Stimulated activated CD4-positive, alpha-beta T cell treated with anti-CD3 and anti-CD28 coated beads, Interleukin-4, amount 100 ng/mL, for 24 hours (primary cell): Measurements from ENCODE around the gene RNF123.
"Not testable (repeated sequence)": the region's sequence is repeated elsewhere in the genome, so short reads cannot be mapped to it uniquely, and the experiment has no call there.

Source experiments
- DNase-seq: peaks from one replicate; pipeline ENCODE4 v3.0.0-alpha.2; 2020

RNF123 gene

GRCh38 chr3:49683162-49683561 is 6.2 kb upstream of the RNF123 start:
- no peak for DNase-seq

GRCh38 chr3:49684453-49684852 is 4.9 kb upstream of the RNF123 start:
- not testable (repeated sequence) for DNase-seq

- DNase-seq, result not testable (repeated sequence)
Observed at GRCh38 chr3:49685103-49685502, 4.3 kb upstream of the RNF123 start.

GRCh38 chr3:49685846-49686245 is 3.5 kb upstream of the RNF123 start:
- DNase-seq, result not testable (repeated sequence)

DNA sequence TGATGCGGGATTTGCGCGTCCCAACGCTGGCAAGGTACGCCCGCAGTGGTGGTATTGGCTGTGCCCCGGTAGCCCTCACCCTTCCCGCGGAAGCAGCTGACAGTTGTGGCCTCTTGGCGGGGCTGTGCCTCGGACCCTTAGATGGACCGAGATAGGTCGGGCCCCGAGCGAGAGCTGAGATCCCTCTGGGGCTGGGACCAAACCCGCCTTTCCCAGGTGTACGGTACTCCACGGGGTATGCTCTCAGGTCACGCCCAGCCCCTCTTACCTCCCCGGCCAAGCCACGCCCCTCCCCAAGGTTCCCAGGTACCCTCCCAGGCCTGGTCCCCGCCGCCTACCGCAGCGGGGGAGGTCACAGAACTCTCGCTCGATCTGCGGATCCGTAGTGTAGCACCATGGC is 3.0 kb upstream of the RNF123 start:
- peak; percentile 28 for DNase-seq

GRCh38 chr3:49686769-49687423 is 2.5 kb upstream of the RNF123 start:
- peak; percentile 41 for DNase-seq

DNA sequence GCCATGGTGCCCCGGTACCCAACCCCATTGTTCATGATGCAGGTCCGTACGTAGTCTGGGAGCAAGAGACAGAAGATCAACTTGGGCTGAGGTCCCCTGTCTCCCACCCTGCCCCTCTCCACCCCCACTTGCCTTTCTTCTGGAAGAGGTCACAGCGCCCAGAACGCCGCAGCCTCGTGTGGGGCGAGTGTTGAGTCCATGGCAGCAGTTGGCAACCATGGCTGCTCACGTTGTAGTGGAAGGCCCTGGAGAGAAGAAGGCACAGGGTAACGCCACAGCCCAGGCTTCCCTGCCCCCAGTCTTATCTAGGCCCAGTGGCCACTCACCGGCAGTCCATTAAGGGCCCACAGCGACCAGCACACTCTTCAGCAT is 1.9 kb upstream of the RNF123 start:
- not testable (repeated sequence) for DNase-seq

DNA sequence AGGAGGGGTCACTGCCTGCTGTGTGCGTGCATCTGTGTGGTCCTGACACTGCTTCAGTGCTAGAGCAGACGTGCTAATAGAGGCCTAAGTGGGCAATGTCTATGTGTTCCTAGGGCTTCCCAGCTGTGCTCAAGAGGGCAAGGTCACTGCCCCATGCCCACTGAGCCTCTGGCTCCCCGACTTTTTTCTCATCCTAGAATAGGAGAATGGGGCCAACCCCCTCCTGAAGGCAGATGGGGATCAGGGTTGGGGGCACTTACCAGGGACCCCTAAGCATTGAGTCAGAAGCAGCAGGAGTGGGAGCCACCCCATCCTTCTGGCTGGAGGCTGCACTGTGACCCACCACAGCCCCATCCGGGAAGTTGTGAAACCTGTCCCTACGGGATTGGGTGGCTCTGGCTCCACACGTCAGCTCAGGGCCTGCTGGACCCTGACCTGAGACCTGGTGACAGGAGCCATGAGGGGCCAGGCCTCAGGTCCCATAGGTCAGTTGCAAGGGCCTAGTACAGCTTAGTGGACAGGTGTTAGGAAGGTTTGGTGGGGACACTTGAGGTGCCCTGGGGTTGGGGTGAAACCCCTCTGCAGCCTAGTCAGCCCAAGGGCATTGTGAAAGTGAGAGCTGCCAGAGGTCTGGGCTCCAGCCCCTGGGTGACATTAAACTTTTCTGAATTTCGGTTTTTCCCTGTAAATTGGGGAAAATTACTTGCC is 865 bp upstream of the RNF123 start:
- not testable (repeated sequence) for DNase-seq

DNA sequence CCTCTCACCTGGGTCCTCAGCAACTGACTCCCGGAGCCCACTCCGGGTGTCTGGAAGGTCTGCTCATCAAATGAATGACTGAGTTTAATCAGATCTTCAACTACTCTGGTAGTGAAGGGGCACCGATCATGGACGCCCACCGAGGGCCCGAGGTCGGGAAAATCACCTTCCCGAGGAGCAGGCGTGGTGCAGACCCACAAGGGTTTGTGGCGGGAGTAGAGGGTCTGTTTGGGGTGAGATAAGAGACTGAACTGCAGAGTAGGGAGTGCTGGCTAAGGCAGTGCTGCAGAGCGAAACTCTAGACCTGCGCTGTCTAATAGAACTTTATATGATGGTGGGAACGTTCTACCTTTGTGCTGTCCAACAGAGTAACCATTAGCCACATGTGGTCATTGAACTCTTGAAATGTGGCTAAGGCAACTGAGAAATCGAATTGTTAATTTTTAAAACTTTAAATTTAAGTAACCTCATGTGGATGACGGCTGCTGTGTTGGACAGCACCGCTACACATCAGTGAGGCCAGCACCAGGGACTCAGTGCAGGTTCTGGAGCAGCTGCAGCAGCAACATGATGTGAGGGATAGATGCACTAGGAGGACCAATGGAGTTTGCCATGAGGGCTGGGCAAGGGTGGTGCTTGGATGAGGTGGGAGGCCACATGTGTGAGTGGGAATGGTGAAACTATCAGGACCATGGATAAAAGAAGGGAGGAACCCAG is 709 bp downstream of the RNF123 start:
- DNase-seq, result not testable (repeated sequence)

- not testable (repeated sequence) for DNase-seq
Observed at GRCh38 chr3:49690856-49691255, 1.5 kb downstream of the RNF123 start.

- not testable (repeated sequence) for DNase-seq
Observed at GRCh38 chr3:49691481-49691880, 2.1 kb downstream of the RNF123 start.

- not testable (repeated sequence) for DNase-seq
Observed at GRCh38 chr3:49694409-49695070, 5.2 kb downstream of the RNF123 start.

DNA sequence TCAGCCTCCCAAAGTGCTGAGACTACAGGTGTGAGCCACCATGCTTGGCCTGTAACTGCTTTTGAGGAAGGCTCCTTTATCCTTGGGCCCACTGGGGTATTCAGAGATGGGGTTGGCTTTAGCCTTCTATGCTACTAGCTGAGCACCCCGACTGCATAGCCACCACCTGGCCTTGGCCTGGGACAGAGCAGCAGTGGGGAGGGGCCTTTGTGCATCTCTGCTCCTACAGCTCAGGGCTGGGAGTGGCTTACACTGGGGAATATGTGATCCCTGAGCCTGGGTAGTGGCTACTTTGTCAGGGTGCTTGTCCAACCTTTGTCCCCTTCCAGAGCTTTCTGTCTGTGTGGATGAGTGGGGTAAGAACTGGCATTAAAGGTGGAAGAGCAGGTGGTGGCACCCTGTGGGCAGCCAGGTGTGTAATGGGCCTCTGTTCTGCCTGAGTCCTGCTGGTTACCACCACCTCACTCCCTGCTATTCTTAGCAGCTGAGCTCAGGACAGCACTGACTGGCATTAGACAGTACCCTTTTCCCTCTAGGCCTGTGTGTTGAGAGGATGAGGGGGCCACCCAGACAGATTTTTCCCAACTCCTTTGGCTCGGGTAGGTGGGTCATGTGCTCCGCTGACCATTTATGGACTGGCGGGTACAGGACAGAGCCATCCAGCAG is 6.1 kb downstream of the RNF123 start:
- not testable (repeated sequence) for DNase-seq

- no peak for DNase-seq
Observed at GRCh38 chr3:49699281-49699979, 10.1 kb downstream of the RNF123 start.

DNA sequence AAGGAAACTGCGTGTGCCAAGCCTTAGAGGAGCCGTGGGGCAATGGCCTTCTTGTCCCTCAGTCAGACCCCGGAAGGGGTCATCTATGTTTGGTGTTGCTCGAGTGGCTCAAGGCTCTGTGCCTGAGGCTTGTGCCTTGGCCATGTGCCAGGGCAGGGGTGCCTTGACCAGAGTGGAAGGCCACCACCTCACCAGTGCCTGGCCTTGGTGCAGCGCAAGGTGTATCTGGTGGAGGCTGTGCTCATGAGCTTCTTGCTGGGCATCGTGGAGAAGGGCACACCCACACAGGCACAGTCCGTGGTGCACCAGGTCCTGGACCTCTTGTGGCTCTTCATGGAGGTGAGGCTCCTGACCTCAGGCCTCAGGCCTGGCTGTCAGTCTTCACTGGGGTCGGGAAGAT is 10.7 kb downstream of the RNF123 start:
- no peak for DNase-seq

GRCh38 chr3:49700453-49701128 is 11.2 kb downstream of the RNF123 start:
- no peak for DNase-seq

- DNase-seq, result no peak
Observed at GRCh38 chr3:49701388-49702077, 12.2 kb downstream of the RNF123 start.

DNA sequence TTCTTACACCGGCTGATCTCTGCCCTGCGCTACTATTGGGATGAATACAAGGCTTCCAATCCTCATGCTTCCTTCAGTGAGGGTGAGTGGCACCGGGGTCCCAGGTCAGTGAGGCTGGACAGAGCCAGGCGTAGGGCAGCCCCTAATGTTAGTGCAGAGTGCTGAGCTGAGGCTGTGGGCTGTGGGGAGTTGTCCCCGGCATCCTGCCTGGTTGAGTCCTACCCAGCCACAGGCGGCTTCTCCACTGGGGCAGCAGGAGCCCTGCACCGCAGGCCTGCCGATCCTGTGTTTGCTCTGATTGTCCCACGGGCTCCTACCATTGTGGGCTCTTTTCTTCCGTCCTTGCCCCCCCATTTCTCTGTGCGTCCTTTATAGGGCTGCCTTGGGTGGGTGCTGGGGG is 13.3 kb downstream of the RNF123 start:
- no peak for DNase-seq

GRCh38 chr3:49703443-49703927 is 14.1 kb downstream of the RNF123 start:
- DNase-seq, result peak; percentile 68

DNA sequence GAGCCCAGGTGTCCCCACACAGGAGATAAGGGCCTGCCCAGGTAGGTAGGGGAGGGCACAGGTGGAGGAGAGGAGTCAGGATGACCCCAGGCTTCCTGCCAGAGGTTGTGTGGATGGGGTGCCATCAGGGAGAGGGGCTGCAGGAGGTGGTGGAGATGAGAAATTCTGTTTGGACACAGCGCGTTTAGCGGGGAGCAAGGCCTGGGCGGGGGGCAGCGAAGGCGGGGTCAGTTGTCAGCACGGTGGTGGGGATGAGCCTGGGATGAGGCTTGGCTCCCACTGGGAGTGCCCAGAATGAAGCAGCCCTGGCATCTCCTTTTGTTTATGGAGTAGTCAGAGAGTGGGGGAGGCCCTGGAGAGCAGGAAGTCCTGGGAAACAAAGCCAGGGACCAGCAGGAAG is 14.6 kb downstream of the RNF123 start:
- DNase-seq, result no peak

DNA sequence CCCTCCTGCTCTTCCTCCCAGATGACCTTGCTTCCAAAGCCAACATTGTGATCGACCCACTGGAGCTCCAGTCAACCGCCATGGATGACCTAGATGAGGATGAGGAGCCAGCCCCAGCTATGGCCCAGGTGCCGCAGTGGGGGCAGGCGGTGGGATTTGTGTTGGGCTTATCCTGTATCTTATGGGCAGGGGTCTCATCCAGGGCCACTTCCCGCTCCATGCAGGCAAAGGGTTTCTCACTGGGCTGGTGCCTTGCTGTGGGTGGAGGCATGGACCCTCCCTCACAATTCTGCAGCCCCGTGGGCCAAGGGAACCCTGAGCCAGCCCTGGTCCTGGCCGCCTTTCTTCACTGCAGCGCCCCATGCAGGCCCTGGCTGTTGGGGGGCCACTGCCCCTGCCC is 15.3 kb downstream of the RNF123 start:
- DNase-seq, result no peak
